HCT116 (cell line): Measurements from ENCODE around the gene GOLGA7B. TPM values are rescaled to one million over a fixed set of nuclear protein-coding genes. Genes with fewer than 3 reads are reported as not detected.

Experiments
- ATAC-seq: fragments of 200-7000 bp; cut with Tn5 transposase; 2 replicates; pipeline ENCODE4 v1.9.1; 2020; ENCODE audit warnings: mild to moderate bottlenecking, moderate library complexity
- BruUV-seq: library from RNA; stranded (reverse); fragments of 400-500 nt; replicated peaks from 2 replicates; lab custom pipeline; 2021; lab: Mats Ljungman, UMichigan
- CTCF ChIA-PET: fragments of 300-600 bp; sonication (Branson Sonifier 250); formaldehyde crosslinking; loops from one replicate; lab custom pipeline; 2021; ENCODE audit warnings: antibody characterized with exemption; lab: Charles Lee
- POLR2A ChIA-PET: fragments of 300-600, 350-600 bp; sonication (Branson Sonifier 250); formaldehyde crosslinking; loops from one replicate; lab custom pipeline; 2021; ENCODE audit warnings: antibody characterized with exemption; lab: Charles Lee
- RAD21 ChIA-PET, 2 experiments: fragments of 300-600 bp; sonication (Branson Sonifier 250); formaldehyde crosslinking; loops; one replicate each; lab custom pipeline; 2023; ENCODE audit warnings: low total read pairs in 2 of 2; ENCODE audit not compliant: uncharacterized antibody in 2 of 2, unreplicated experiment in 2 of 2, low non-redundant PET in 1 of 2; lab: Charles Lee
- DNase-seq: peaks from one replicate; pipeline ENCODE4 v3.0.0-alpha.2; 2010; ENCODE audit warnings: low read depth, low spot score
- H2AFZ ChIP-seq: fragments of 200-600 bp; shearing (Covaris generic), sonication (generic); 2 replicates; pipeline ENCODE4 v1.6.1; 2017; ENCODE audit warnings: low read depth, mixed run types, mixed read lengths, antibody characterized with exemption, low read length; ENCODE audit not compliant: poor library complexity, severe bottlenecking
- H3K27ac ChIP-seq: 2 replicates; pipeline ENCODE4 v1.5.1; 2012; ENCODE audit warnings: low read depth, low read length
- H3K27me3 ChIP-seq: fragments of 200-600 bp; sonication (generic); 2 replicates; pipeline ENCODE4 v1.6.1; 2016; ENCODE audit warnings: mixed run types, low read length, mixed read lengths; ENCODE audit not compliant: insufficient read depth
- H3K36me3 ChIP-seq, 2 experiments: fragments of 200-500 bp in 1 of 2; fragments of 200-600 bp in 1 of 2; sonication (Bioruptor generic) in 1 of 2; sonication (generic) in 1 of 2; 2 replicates each; pipeline versions ENCODE4 v1.5.1 to v1.6.1; 2014 to 2016; ENCODE audit warnings: low read length in 2 of 2, inconsistent platforms in 1 of 2, mixed read lengths in 1 of 2, mixed run types in 1 of 2; ENCODE audit not compliant: insufficient read depth in 2 of 2, control insufficient read depth in 1 of 2
- H3K4me1 ChIP-seq, 2 experiments: fragments of 200-600 bp in 1 of 2; sonication (generic) in 1 of 2; 2 replicates each; pipeline versions ENCODE4 v1.5.1 to v1.6.1; 2012 to 2017; ENCODE audit warnings: low read length in 2 of 2, inconsistent platforms in 1 of 2, mild to moderate bottlenecking in 1 of 2, mixed read lengths in 1 of 2, mixed run types in 1 of 2, moderate library complexity in 1 of 2; ENCODE audit not compliant: insufficient read depth in 2 of 2, control insufficient read depth in 1 of 2
- H3K4me2 ChIP-seq: fragments of 200-600 bp; sonication (generic); 2 replicates; pipeline ENCODE4 v1.6.1; 2017; ENCODE audit warnings: mixed run types, low read length, mixed read lengths
- H3K4me3 ChIP-seq, 2 experiments: fragments of 200-600 bp in 1 of 2; sonication (generic) in 1 of 2; replicated peaks in 1 of 2; 2 replicates each; pipeline ENCODE4 v1.5.1; 2011 to 2016; ENCODE audit warnings: low read length in 2 of 2, control low read depth in 1 of 2, low read depth in 1 of 2, mild to moderate bottlenecking in 1 of 2, mixed read lengths in 1 of 2, mixed run types in 1 of 2
- H3K79me2 ChIP-seq: fragments of 200-600 bp; sonication (generic); 2 replicates; pipeline ENCODE4 v1.6.1; 2017; ENCODE audit warnings: mild to moderate bottlenecking, mixed run types, low read length, moderate library complexity, mixed read lengths; ENCODE audit not compliant: insufficient read depth
- H3K9ac ChIP-seq: fragments of 200-600 bp; sonication (generic); 2 replicates; pipeline ENCODE4 v1.6.1; 2016; ENCODE audit warnings: low read length, mixed read lengths
- H3K9me2 ChIP-seq: fragments of 200-600 bp; sonication (generic), shearing (Covaris generic); 2 replicates; pipeline ENCODE4 v1.6.1; 2017; ENCODE audit warnings: mixed run types, mild to moderate bottlenecking, moderate library complexity; ENCODE audit not compliant: insufficient read depth
- H3K9me3 ChIP-seq, 2 experiments: fragments of 200-500 bp in 1 of 2; fragments of 200-600 bp in 1 of 2; sonication (Bioruptor generic) in 1 of 2; sonication (generic) in 1 of 2; 2 replicates each; pipeline ENCODE4 v1.6.1; 2014 to 2017; ENCODE audit warnings: low read length in 2 of 2, mixed read lengths in 2 of 2, inconsistent platforms in 1 of 2, low read depth in 1 of 2, mild to moderate bottlenecking in 1 of 2, mixed run types in 1 of 2, moderate library complexity in 1 of 2; ENCODE audit not compliant: control insufficient read depth in 1 of 2, insufficient read depth in 1 of 2
- H4K20me1 ChIP-seq: fragments of 200-600 bp; sonication (generic), shearing (Covaris generic); 2 replicates; pipeline ENCODE4 v1.6.1; 2017; ENCODE audit warnings: mixed run types, mild to moderate bottlenecking, moderate library complexity; ENCODE audit not compliant: insufficient read depth
- CBX3 ChIP-seq: IDR thresholded peaks from 2 replicates; pipeline ENCODE4 v1.6.1; 2012; ENCODE audit warnings: low read depth
- CTCF ChIP-seq, 3 experiments: fragments of 200-600 bp in 1 of 3; sonication (generic) in 1 of 3; IDR thresholded peaks in 2 of 3; conservative IDR thresholded peaks in 1 of 3; 2 replicates each; pipeline ENCODE4 v1.5.1; 2012 to 2017; ENCODE audit warnings: low read depth in 2 of 3, low read length in 2 of 3, antibody characterized with exemption in 1 of 3, borderline replicate concordance in 1 of 3, control low read depth in 1 of 3, mild to moderate bottlenecking in 1 of 3, mixed read lengths in 1 of 3, mixed run types in 1 of 3, moderate library complexity in 1 of 3; ENCODE audit not compliant: insufficient read depth in 1 of 3
- EGR1 ChIP-seq: IDR thresholded peaks from 2 replicates; pipeline ENCODE4 v1.6.1; 2012; ENCODE audit warnings: low read depth
- EZH2 ChIP-seq: fragments of 200-600 bp; sonication (generic); IDR thresholded peaks from 2 replicates; pipeline ENCODE4 v1.6.1; 2017; ENCODE audit warnings: antibody characterized with exemption, mixed run types
- EZH2phosphoT487 ChIP-seq: fragments of 200-600 bp; IDR thresholded peaks from 2 replicates; pipeline ENCODE4 v1.6.1; 2018; ENCODE audit warnings: antibody characterized with exemption, borderline replicate concordance
- FOSL1 ChIP-seq: IDR thresholded peaks from 2 replicates; pipeline ENCODE4 v1.6.1; 2012; ENCODE audit warnings: low read depth
- JUND ChIP-seq: IDR thresholded peaks from 2 replicates; pipeline ENCODE4 v1.6.1; 2012
- POLR2AphosphoS5 ChIP-seq: IDR thresholded peaks from 2 replicates; pipeline ENCODE4 v1.6.1; 2011; ENCODE audit warnings: mild to moderate bottlenecking, low read depth, low read length, moderate library complexity
- RAD21 ChIP-seq: IDR thresholded peaks from 2 replicates; pipeline ENCODE4 v1.6.1; 2012; ENCODE audit warnings: low read depth, mild to moderate bottlenecking
- SIN3A ChIP-seq: IDR thresholded peaks from 2 replicates; pipeline ENCODE4 v1.6.1; 2012; ENCODE audit warnings: low read depth
- SP1 ChIP-seq: IDR thresholded peaks from 2 replicates; pipeline ENCODE4 v1.6.1; 2012; ENCODE audit warnings: low read depth
- SRF ChIP-seq: IDR thresholded peaks from 2 replicates; pipeline ENCODE4 v1.6.1; 2012; ENCODE audit warnings: low read depth
- TCF7L2 ChIP-seq: IDR thresholded peaks from 2 replicates; pipeline ENCODE4 v1.7.0; 2011; ENCODE audit warnings: borderline replicate concordance, inconsistent platforms; ENCODE audit not compliant: insufficient read depth, insufficient read length; ENCODE audit errors: extremely low read depth
- YY1 ChIP-seq: IDR thresholded peaks from 2 replicates; pipeline ENCODE4 v1.6.1; 2011; ENCODE audit warnings: low read length, low read depth, moderate library complexity, mild to moderate bottlenecking; ENCODE audit not compliant: insufficient replicate concordance; ENCODE audit errors: extremely low read depth
- ZBTB33 ChIP-seq: IDR thresholded peaks from 2 replicates; pipeline ENCODE4 v1.6.1; 2011; ENCODE audit warnings: mild to moderate bottlenecking, low read length, moderate library complexity; ENCODE audit not compliant: insufficient replicate concordance; ENCODE audit errors: extremely low read depth
- ZFX ChIP-seq: fragments of 450-650 bp; IDR thresholded peaks from 2 replicates; pipeline ENCODE4 v1.6.1; 2017
- intact Hi-C: fragments of 100-400 bp; cut with micrococcal nuclease; formaldehyde crosslinking; loops from 2 replicates; pipeline ENCODE4 v1.10.0; 2022
- total RNA-seq: library from RNA; stranded (reverse); gene quantifications from one replicate; pipeline ENCODE4 v1.2.1, GENCODE V29; 2021; ENCODE audit not compliant: unreplicated experiment
- TF ChIP-seq, protein P1 (sequence below): IDR thresholded peaks from 2 replicates; pipeline ENCODE4 v1.6.1; 2012; ENCODE audit warnings: low read depth

GOLGA7B gene
- total RNA-seq, 1 experiment from 2014 or later: 1.0 TPM

DNA sequence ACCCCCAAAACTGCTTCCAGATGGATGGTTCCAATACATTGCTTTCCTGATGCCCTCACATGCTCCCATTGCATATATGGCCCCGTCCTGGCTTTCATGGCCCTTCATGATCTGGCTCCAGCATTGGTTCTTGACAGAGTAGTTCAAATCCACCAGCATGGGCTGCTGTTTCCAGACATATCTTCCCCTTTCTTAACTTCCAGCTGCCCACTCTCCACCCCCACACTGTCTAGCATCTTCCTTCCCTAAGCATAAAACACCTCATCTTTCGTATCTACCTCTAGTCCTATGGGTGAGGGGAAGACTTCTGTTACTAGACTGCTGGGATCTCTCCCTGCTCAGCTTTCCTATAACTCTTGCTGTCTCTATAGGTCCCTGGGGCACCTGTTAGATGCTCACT is 13.2 kb upstream of the GOLGA7B start:
- Histone ChIP-seq H3K27ac (no peak overlapping the region), H3K36me3 (no peaks in the 10 kb centered on the region), H3K4me2 (no peak overlapping the region), H3K9ac (no peak overlapping the region), H3K79me2 (no peaks in the 10 kb centered on the region), H3K9me3 (no peaks in the 10 kb centered on the region), H3K9me2 (no peaks in the 10 kb centered on the region), H3K4me1 (peaks cover 13 to 22% of the 10 kb centered on the region in 2 experiments), H2AFZ (no peak overlapping the region), H3K4me3 (no peak overlapping the region), H4K20me1 (no peaks in the 10 kb centered on the region)
- ChIA-PET RAD21 (no interaction called here), CTCF (no interaction called here), POLR2A (no interaction called here)
- BruUV-seq: no TSS peak
- no peak for ATAC-seq
- DNase-seq: no peak
- intact Hi-C loops: no loop called here
- TF ChIP-seq TCF7L2 (no peak), JUND (no peak), CTCF (IDR thresholded peaks at IDR 0.05 in 2 of 3, conservative IDR thresholded peaks at IDR 0.05 in 1 of 3; ENCODE audit: borderline replicate concordance in 1 of 3, insufficient read depth in 1 of 3, low read depth in 2 of 3, low read length in 2 of 3) (no peak), CBX3 (no peak), FOSL1 (no peak), SRF (no peak), ZBTB33 (no peak), ZFX (no peak), YY1 (no peak), POLR2AphosphoS5 (no peak), EGR1 (no peak), RAD21 (no peak), EZH2phosphoT487 (no peak), SP1 (no peak), SIN3A (no peak), EZH2 (no peak)
- TF ChIP-seq, protein P1, sequence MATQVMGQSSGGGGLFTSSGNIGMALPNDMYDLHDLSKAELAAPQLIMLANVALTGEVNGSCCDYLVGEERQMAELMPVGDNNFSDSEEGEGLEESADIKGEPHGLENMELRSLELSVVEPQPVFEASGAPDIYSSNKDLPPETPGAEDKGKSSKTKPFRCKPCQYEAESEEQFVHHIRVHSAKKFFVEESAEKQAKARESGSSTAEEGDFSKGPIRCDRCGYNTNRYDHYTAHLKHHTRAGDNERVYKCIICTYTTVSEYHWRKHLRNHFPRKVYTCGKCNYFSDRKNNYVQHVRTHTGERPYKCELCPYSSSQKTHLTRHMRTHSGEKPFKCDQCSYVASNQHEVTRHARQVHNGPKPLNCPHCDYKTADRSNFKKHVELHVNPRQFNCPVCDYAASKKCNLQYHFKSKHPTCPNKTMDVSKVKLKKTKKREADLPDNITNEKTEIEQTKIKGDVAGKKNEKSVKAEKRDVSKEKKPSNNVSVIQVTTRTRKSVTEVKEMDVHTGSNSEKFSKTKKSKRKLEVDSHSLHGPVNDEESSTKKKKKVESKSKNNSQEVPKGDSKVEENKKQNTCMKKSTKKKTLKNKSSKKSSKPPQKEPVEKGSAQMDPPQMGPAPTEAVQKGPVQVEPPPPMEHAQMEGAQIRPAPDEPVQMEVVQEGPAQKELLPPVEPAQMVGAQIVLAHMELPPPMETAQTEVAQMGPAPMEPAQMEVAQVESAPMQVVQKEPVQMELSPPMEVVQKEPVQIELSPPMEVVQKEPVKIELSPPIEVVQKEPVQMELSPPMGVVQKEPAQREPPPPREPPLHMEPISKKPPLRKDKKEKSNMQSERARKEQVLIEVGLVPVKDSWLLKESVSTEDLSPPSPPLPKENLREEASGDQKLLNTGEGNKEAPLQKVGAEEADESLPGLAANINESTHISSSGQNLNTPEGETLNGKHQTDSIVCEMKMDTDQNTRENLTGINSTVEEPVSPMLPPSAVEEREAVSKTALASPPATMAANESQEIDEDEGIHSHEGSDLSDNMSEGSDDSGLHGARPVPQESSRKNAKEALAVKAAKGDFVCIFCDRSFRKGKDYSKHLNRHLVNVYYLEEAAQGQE: no peak
- TF ChIP-seq, all 23 proteins: peak for 0
- no peaks in the 10 kb centered on the region for H3K27me3 ChIP-seq
